AG09319 (cell line): Measurements from ENCODE around the gene SPARC.
"Not testable (repeated sequence)": the region's sequence is repeated elsewhere in the genome, so short reads cannot be mapped to it uniquely, and the experiment has no call there.

Experiments used
- DNase-seq: peaks from one replicate; pipeline ENCODE4 v3.0.0-alpha.2; 2010; ENCODE audit warnings: low read depth; ENCODE audit errors: extremely low read depth
- CTCF ChIP-seq: IDR thresholded peaks from 2 replicates; pipeline ENCODE4 v1.5.1; 2011; ENCODE audit warnings: low read depth, mild to moderate bottlenecking, inconsistent platforms, low read length, moderate library complexity

The SPARC gene

GRCh38 chr5:151684690-151685361, 1.9 kb downstream of the SPARC start:
- TF ChIP-seq CTCF, result peak; percentile 39
- peak; percentile 96 for DNase-seq

- no peak for TF ChIP-seq CTCF
- no peak for DNase-seq
Observed at GRCh38 chr5:151683986-151684588, 2.6 kb downstream of the SPARC start.

DNA sequence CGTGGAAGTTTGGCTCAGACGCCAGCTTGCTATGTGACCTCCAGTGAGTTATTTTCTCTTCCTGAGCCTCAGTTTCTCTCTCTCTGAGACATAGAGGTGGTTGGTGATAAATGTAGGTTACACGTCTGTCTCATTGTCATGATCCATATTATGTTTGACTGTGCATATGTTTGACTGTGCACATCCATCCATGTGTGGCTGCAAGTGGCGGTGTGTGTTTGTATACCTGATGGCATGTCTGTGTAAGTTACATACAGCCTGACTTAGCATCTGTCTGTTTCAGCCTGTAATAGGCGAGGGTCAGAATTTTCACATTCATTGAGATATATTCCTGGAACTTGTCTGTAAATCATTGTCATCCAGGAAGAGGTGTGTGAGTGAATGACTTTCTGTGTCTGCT, 3.3 kb downstream of the SPARC start:
- no peak for TF ChIP-seq CTCF
- DNase-seq, result no peak

DNA sequence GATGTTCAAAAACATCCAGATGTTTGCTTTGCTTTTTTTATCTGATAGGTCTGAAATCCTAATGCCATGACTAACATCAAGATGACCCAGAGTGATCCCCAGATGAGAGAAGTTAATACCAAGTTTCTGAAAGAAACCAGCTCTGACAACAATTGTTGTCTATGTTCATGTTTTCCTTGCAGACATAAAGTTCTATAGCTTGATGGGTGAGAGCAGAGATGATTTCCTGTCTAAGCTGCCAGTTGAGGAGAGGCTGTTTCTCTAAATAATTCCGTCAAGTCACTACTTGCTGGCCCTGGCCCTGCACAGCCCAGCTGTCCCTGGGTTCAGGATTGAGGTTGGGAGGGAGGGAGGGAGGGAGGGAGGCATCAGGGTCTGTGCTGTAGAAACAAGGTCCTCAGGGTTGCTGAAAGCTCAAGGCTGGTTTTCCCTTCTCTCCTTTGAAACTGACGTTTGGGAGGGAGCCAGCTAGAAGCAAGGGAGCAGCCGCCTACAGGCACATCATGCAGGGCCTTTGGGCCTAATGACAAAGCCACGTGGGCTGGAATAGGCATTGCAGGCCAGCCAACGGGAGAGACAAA, 3.9 kb downstream of the SPARC start:
- DNase-seq, result no peak
- TF ChIP-seq CTCF, result no peak

DNA sequence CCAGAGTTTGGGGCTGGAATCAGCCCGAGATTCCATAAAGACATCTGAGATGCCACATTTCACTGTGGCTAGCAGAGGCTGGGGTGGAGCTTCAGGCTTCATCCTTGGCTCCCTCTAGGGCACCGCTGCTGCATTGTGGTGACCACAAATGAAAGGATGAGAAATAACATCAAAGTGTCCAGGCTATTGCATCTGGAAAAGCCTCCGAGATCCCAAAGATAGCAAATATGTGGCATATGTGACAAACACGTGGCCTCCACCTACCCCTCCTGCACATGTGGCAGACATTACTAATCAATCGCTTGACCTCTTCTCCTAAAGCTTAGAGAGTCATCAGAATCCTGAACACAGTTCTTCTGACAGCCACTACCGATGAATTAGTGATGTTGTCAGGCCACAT, 4.5 kb downstream of the SPARC start:
- no peak for DNase-seq
- peak; percentile 19 for TF ChIP-seq CTCF

DNA sequence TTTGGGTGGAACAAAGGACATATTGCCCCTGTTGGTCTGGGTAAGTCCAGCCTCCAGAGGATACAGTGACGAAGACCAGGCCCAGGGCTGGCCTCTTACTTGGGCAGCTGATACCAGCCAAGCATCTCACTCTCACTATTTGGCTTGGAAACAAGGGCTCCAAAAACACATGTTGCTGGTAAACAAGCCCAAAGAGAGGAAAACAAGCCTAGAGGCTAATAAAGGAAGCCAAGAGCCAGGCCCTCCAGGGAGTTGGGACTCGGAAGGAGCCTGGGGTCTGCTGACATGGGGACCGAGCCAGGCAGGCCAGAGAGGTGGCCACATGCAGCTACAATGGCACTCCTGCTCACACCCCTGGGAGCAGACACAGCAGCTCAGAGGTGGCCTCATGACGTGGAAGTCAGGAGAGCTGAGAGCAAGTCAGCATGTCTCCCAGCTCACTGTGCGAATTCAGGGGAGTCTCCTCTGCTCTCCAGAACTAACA, 5.7 kb downstream of the SPARC start:
- TF ChIP-seq CTCF, result no peak
- no peak for DNase-seq

- DNase-seq, result not testable (repeated sequence)
Observed at GRCh38 chr5:151680156-151680505, 6.6 kb downstream of the SPARC start.
